ENCODE measurements around the gene IL32. TPM values are rescaled to one million over a fixed set of nuclear protein-coding genes. Genes with fewer than 3 reads are reported as not detected.
"Not testable (repeated sequence)": the region's sequence is repeated elsewhere in the genome, so short reads cannot be mapped to it uniquely, and the experiment has no call there.

Gene IL32
- total RNA-seq, 1 donor = 25.0 TPM

DNA sequence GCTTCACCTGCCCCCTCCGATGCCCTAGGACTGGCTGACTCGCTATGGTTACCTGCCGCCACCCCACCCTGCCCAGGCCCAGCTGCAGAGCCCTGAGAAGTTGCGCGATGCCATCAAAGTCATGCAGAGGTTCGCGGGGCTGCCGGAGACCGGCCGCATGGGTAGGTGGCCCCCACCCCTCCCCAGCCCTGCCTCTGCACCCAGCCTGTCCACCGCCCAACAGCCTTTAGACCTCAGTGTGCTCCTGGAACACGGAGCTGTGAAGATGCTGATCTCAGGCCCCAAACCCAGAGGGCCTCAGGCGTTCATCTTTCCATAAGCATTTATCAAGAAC lies 18.1 kb upstream of the IL32 start:
- TF ChIP-seq, protein P1, sequence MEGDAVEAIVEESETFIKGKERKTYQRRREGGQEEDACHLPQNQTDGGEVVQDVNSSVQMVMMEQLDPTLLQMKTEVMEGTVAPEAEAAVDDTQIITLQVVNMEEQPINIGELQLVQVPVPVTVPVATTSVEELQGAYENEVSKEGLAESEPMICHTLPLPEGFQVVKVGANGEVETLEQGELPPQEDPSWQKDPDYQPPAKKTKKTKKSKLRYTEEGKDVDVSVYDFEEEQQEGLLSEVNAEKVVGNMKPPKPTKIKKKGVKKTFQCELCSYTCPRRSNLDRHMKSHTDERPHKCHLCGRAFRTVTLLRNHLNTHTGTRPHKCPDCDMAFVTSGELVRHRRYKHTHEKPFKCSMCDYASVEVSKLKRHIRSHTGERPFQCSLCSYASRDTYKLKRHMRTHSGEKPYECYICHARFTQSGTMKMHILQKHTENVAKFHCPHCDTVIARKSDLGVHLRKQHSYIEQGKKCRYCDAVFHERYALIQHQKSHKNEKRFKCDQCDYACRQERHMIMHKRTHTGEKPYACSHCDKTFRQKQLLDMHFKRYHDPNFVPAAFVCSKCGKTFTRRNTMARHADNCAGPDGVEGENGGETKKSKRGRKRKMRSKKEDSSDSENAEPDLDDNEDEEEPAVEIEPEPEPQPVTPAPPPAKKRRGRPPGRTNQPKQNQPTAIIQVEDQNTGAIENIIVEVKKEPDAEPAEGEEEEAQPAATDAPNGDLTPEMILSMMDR (IDR thresholded peaks at IDR 0.05; ENCODE audit: insufficient read depth, low read depth, low read length) = no peak
- no peak overlapping the region for H3K4me3 ChIP-seq (ENCODE audit: low read depth, low read length)
- DNase-seq (ENCODE audit: low read depth) = no peak

GRCh38 chr16:3049921-3050481 lies 15.4 kb upstream of the IL32 start:
- TF ChIP-seq, protein P1 (IDR thresholded peaks at IDR 0.05; ENCODE audit: insufficient read depth, low read depth, low read length) = no peak
- H3K4me3 ChIP-seq (ENCODE audit: low read depth, low read length) = no peak overlapping the region
- no peak for DNase-seq (ENCODE audit: low read depth)

- DNase-seq (ENCODE audit: low read depth) = no peak
- H3K4me3 ChIP-seq (ENCODE audit: low read depth, low read length) = no peak overlapping the region
- TF ChIP-seq, protein P1 (IDR thresholded peaks at IDR 0.05; ENCODE audit: insufficient read depth, low read depth, low read length) = no peak
These were observed 15.0 kb upstream of the IL32 start for GRCh38 chr16:3050487-3050886.

- no peak overlapping the region for H3K4me3 ChIP-seq (ENCODE audit: low read depth, low read length)
- TF ChIP-seq, protein P1 (IDR thresholded peaks at IDR 0.05; ENCODE audit: insufficient read depth, low read depth, low read length) = no peak
- DNase-seq (ENCODE audit: low read depth) = no peak
These were observed 14.4 kb upstream of the IL32 start for GRCh38 chr16:3051009-3051408.

DNA sequence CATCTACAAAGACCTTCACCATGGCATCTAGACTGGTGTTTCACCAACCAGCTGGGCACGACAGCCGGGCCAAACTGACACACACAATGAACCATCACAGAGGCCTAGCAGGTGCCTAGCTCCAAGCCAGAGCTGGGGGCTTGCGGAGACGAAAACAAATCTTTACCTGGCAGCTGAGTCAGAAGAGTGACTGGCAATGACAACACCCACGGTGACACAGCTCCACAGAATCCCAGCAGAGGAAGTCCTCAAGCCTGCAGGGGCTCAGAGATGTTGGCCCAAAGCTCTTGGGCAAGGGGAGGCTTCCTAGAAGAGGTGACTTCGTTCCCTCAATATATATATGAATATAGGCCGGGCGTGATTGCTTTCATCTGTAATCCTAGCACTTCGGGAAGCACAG lies 13.9 kb upstream of the IL32 start:
- no peak for DNase-seq (ENCODE audit: low read depth)
- H3K4me3 ChIP-seq (ENCODE audit: low read depth, low read length) = no peak overlapping the region
- TF ChIP-seq, protein P1 (IDR thresholded peaks at IDR 0.05; ENCODE audit: insufficient read depth, low read depth, low read length) = no peak

GRCh38 chr16:3052571-3053329 lies 12.7 kb upstream of the IL32 start:
- H3K4me3 ChIP-seq (ENCODE audit: low read depth, low read length); DNase-seq (ENCODE audit: low read depth): not testable (repeated sequence)

DNA sequence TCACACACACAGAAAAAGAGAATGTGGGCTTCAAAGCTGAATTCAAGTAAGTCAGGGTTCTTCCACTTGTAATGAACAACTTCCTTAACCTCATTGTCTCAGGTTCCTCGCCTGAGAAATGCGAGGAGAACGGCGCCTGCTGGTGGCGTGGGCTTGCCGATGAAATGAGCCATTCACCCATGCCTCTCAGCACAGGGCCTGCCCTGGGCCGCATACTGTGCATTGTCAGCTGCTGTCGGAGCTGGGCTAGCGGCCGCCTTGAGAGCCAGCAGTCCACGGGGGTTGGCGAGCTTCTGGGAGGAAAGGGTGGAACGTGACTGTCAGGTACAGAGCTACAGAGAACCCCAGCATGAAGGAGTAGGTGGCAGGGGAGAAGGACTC lies 12.1 kb upstream of the IL32 start:
- not testable (repeated sequence) for H3K4me3 ChIP-seq (ENCODE audit: low read depth, low read length); DNase-seq (ENCODE audit: low read depth)

Data from fibroblast of villous mesenchyme (primary cell).